ENCODE measurements around the gene CLEC3B.

GRCh38 chr3:45016916-45017315 lies 9.2 kb upstream of the CLEC3B start:
- no peak for TF ChIP-seq CTCF (conservative IDR thresholded peaks at IDR 0.05)
- no peak for TF ChIP-seq EZH2 (IDR thresholded peaks at IDR 0.05; ENCODE audit: low read depth)

All from PC-9 (cell line).